AML-193 (cell line): ENCODE data around the gene IQGAP1.

ENCODE experiments used
- DNase-seq, 2 experiments: peaks; one replicate each; lab custom pipeline; 2025; lab: John Stamatoyannopoulos, UW

IQGAP1 gene

DNA sequence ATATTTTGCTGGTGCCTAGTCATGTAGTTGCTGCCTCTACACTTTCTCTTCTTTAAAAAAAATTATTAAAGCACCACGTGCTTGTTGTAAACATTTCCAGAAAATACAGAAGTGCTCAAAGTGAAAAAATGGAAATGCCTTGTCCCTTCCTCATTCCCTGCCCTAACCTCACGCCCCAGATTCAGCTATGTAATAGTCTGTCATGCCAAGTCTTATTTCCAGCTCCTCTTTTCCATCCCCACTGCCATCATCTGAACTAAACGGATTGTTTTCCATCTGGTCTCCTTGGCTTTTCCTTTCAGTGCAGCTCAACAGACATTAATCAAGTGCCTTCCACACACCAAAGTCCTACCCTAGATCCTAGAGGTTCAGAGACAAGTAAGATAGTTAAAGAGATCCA lies 20.5 kb upstream of the IQGAP1 start:
- DNase-seq: peak in 1 of 2 experiments; percentile 12

DNA sequence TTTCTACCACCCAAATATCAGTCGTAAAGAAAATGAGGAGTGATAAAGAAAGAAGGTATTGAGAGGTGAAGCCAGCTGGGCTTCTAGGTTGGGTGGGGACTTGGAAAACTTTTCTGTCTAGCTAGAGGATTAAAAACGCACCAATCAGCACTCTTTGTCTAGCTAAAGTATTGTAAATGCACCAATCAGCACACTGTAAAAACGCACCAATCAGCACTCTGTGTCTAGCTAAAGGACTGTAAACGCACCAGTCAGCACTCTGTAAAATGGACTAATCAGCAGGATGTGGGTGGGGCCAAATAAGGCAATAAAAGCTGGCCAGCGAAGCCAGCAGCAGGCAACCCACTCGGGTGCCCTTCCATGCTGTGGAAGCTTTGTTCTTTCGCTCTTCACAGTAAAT lies 13.0 kb upstream of the IQGAP1 start:
- no peak for DNase-seq

DNA sequence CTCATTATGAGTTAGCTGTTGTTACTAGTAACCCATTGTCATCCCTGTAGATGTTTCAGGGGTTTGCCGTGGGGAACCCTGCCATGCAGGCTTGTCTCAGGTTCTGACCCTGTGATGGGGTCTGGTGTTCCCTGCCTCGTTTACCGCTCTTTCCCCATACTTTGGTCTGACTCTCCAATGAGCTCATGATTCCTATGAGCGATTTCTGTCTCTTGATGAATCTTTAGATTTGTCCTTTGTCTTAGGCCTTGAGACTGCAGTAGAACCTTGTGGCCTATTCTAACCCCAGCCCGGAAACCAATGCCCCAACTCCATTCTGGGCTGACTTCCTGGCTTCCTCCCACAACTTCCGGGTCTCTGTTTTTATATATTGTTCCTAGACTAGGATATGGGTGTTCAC lies 11.3 kb upstream of the IQGAP1 start:
- peak; percentile 66 to 68 for DNase-seq

DNA sequence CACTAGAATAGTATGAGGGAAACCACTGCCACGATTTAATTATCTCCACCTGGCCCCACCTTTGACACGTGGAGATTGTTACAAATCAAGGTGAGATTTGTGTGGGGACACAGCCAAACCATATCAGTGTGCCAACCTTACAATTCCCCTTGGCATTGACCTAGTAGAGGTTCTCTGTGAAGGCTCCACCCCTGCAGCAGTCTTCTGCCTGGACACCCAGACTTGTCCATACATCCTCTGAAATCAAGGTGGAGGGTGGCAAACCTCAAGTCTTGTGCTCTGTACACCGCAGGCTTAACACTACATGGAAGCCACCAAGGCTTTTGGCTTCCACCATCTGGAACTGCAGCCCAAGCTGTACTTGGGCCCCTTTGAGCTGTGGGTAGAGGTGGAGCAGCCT lies 8.8 kb upstream of the IQGAP1 start:
- no peak for DNase-seq

DNA sequence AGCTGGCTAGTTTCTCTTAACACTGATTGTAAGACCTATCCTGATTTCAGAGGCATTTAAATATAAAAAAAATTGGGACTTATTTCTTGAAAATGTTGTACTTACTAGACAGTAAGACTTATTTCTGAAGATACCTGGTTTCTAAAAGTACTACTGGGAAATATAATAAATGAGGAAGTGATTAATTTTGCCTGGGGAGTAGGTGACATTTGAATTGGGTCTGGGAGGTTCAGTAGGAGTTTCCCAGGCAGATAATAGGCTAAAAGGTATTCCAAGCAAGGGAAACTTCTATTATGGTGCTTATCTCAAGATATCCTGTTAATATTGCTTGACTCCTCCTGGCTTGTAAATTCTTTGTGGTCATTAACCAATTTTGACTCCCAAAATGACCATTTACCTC lies 6.5 kb upstream of the IQGAP1 start:
- no peak for DNase-seq

DNA sequence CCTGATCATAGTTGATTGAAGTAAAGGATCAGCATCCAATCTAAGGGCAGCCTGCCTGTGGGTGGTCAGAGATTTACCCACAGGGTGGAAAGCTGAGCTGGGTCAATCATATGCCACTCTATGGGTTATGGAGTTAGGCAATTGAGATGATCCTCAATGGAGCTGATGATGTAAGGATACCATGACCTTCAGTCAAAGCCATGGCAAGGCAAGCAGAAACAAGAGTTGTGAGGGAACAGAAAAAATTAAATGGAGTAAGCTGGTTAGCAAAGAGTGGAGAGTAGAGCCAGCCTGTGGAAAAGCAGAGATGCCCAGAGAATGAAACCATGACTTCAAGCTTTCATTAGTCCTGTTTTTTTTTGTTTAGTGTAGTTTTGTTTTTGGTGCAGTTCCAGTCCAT lies 5.7 kb upstream of the IQGAP1 start:
- DNase-seq: no peak

DNA sequence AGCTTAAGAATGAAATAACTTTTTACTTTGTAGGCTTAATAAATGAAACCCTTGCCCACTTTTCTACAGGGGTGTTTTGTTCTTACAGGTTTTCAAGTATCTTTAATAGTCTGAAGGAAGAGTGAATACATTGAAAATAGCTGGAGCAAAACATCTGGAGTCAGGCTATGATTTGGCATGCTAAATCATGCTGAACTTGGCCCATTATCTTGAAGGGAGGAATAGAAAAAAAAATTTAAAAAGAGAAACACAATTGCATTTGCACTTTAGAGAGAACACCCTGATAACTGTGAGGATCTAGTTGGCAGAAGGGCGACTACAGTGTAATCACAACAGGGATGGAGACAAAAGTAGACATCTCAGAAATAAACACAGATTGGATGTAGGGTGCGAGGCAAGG lies 1.8 kb upstream of the IQGAP1 start:
- DNase-seq: no peak

DNA sequence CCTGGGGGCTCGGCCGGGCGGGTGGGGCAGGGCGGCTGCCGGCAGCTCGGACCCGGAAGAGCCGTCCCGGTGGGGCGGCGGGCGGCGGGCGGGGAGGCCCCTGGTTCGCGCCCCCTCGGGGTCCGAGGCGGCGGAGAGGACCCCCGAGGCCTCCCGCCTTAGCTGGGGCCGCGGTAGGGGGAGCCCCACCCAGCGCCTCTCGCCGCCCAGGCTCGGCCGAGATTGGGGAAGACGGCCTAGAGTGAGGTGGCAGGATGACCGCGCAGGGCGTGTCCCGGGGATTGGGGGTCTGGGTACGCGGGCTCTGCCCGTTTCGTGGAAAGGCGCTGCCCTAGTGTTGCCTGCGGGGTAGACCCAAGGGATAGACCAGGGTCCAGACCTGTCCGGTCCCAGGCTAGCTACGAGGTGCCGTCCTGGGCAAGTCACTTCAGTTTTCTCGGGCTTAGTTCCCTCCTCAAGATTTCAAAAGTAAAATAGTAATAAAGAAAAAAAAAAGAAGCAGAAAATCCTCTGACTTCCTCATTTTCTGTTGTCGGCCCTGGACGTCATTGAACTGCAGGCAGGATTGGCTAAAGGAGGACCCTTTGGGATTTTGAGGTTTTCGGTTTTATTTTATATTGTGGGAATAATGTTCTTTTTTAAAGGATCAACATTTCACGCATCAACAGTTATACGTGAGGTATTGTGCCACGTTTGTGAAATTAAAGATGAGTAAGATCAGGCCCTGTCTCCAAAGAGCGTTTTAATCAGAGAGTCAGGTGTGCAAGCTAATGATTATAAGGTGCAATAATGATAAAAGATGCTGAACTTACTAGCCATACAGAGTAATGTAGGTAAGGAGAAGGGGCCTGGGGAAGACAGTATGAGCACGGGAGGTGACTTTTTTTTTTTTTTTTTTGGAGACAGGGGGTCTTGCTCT lies 679 bp downstream of the IQGAP1 start:
- DNase-seq: peak; percentile 51 to 73

DNA sequence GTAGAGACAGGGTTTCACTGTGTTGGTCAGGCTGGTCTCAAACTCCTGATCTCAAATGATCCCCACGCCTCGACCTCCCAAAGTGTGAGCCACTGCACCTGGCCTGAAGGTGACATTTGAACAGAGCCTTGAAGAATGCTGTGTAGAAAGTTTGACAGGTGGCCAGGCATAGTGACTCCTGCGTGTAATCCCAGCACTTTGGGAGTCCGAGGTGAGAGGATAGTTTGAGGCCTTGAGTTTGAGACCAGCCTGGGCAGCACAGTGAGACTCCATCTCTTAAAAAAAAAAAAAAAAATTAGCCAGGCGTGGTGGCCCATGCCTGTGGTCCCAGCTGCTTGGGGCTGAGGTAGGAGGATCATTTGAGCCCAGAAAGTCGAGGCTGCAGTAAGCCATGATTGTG lies 1.5 kb downstream of the IQGAP1 start:
- no peak for DNase-seq

DNA sequence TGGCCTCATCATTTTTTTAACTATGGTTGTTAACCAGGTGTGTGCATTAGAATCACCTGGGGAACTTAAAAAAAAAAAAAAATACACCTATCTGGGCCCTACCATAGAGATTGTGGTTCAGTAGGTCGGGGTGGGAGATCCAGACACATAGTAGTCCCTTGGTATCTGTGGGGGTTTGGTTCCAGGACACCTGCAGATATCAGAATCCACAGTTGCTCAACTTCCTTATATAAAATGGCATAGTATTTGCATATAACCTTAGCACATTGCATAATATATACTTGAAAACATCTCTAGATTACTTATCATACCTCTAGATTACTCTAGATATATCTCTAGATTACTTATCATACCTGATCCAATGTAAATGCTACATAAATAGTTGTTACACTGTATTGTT lies 5.0 kb downstream of the IQGAP1 start:
- DNase-seq: peak in 1 of 2 experiments; percentile 3

DNA sequence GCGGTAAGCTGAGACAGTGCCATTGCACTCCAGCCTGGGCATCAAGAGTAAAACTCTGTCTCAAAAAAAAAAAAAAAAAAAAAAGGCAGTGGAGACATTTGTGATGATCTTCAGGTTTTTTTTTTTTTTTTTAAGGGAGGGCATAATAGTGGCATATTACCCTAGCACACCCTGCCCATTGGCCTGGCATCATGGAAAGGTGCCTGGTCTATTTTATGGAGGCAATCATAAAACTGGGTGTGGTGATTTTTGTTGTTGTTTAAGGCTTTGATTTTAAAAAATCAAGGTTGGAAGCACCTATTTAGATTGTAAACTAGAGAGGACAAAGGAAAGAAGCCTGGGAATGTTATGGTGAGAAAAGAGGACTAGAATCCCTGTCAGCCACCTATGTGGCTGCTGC lies 6.0 kb downstream of the IQGAP1 start:
- no peak for DNase-seq

DNA sequence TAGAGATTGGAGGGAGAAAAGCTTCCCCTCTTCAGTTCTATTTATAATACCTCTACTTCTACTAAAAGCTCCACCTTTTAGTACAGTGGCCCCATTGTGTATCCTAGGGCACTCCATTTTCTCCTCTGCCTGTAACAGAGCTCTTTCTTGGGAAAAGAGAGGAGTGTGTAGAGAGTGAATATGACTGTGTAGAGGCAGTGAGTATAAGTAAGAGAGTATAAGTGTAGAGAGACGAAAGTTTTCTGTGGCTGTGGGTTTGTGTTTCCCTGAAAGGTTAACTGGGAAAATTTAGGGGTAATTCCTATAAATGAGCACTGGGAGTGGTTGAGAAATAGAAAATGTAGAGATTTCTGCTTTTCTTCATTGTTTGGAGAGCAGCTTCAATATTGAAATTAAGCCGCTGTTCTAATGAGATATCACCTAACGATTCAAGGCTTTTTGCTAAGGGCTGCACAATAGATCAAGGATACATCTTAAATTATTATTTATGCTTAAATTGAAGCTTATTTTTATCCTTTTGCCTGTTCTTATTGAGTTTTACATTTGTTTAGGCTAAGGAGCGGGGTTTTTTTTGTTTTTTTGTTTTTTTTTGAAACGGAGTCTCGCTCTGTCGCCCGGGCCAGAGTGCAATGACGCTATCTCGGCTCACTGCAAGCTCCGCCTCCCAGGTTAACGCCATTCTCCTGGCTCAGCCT lies 6.9 kb downstream of the IQGAP1 start:
- no peak for DNase-seq

DNA sequence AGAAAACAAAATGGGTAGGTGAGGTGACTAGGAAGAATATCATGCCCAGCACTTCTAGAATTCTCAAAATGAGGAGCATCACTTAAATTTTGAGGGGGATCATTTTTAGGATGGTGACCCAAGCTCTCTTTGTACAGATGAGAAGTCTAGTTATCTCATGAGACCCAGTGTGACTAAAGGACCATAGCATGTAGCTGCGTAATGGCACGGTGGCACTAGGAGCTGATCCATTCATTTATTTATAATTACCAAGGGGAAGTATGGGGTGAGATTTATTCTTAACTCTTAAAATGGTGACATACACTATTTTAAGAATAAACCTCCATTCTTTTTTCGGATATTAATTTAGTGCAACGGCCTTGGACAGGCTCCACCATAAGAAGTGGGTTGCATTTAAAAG lies 8.3 kb downstream of the IQGAP1 start:
- no peak for DNase-seq

DNA sequence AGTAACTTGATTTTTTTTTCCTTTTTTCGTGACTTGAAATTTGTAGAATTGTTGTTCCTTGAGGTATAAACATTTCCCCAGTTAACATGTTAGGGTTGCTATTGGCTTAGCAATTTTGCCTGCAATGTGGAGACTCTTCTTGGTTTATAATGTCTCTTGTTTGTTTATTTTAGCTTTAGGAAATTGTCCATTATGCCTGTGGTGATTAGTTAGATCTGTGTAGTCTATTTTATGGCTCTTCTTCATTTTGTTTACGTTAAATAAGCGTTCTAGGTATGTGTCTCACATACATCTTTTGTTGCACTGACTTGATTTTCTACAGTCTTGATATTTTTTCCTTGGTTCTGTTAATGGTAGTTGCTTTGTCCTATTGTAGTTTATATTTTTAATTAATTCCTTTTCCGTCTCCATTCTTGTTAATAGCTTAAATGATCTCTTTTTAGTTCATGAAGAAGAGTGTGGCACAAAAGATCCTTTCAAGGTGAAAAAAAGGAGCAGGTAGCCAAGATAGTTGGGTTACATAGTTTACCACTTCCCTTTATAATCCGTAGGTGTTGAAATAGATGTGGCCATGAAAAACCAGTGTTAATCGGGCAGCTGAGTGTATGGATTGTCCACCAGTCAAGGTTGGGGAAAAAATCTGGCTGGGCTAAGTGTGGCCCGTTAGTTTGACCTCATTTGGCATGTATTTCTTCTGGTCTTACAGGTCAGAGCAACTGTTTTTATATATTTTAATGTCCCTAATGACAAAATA lies 12.1 kb downstream of the IQGAP1 start:
- peak; percentile 38 to 53 for DNase-seq

DNA sequence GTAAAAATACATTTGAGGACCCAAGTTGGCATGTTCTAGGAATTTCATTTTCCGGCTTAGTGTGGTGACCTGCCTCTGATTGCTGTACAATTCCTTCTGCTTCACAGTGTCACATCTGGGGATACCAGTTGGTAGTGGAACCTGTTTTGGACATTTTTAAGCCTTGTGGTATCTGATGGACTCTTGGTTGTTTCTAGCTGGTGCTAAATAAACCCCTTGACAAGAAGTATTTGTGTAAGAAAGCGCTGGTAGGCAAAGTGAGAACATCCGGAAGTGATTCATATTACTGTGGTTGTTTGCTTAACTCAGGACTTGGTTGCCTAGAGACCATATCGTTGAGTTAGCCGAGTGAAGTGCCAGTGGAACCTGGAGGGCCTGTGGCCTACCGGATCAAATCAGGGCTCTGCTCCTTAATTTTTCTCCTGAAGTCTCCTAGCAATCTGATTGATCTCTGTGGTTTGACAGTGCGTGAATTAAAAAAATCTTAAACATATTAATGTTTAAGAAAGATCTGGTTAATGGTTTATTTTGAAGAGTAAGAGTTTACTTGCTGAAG lies 12.8 kb downstream of the IQGAP1 start:
- DNase-seq: peak; percentile 96

DNA sequence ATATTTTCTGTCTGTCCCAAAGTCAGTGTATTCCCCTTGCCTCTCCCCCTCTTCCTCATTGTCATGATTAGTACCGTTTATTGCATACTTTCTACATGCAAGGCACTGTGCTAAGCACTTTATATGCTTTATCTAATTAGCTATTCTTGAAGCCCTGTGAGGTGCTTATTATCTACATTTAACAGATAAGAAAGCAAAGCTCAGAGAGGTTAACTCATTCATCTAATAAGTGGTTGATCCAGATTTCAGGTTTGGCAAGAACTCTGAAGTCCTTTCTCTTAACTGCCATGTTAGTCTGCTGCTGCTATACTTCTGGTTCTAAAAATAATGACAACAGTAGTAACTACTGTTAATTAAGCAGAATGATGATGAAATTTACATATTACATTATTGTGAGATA lies 13.5 kb downstream of the IQGAP1 start:
- no peak for DNase-seq

DNA sequence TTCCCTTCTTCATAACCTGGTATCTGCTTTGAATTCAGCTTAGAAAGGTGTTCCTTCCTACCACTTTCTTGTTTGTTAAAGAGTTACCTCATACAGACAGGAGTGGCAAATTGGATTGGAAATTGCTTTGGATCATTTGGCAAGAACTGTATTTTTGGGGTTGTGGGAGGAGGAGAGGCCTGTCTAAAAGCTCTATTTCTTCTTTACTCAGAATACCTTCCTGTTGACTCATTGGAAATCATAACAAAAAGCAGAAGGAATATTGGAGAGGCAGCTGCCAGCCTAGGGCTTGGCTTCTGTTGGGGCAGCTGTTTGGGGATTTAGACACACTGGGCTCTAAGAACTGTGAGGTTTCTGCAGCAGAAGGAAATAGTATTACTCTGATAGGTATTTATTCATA lies 14.2 kb downstream of the IQGAP1 start:
- DNase-seq: peak; percentile 75 to 79

DNA sequence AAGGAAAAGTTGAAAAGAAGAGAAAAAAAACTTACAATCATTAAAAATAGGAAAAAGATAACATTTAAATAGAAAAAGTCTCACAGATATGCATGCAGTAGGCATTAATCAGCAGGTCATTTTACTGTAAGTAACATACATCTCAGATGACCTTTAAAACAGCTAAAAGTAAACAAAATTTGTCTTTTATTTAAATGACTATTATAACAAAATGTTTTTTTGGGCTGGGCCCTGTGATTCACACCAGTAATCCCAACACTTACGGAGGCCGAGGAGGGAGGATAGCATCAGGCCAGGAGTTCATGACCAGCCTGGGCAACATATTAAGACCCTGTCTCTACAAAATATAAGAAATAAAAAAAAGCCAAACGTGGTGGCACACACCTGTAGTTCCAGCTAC lies 14.7 kb downstream of the IQGAP1 start:
- no peak for DNase-seq

DNA sequence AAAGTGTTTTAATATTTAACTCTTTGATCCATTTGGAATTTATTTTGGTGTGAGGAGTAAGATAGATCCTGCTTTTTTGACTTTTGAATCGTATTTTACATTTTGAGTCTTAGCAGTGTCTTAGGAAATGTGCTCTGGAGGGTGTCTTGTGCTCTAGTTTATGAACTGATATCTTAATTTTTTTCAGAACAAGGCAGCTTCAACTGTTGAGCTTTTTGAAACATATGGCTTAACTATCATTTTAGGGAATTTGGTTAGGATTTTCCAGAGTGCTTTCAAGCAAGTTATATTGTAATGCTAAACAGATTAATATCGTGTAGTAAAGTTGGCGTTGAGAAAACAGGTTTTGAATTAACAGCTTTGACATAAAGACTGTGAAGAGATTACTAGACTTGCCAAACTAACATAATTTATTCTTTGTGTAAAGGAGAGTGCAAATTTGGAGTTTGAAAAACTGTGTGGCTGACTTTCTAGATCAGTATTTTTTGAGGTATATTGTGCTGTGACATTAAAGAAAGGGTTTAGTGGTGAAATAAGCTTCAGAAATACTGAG lies 17.1 kb downstream of the IQGAP1 start:
- no peak for DNase-seq

DNA sequence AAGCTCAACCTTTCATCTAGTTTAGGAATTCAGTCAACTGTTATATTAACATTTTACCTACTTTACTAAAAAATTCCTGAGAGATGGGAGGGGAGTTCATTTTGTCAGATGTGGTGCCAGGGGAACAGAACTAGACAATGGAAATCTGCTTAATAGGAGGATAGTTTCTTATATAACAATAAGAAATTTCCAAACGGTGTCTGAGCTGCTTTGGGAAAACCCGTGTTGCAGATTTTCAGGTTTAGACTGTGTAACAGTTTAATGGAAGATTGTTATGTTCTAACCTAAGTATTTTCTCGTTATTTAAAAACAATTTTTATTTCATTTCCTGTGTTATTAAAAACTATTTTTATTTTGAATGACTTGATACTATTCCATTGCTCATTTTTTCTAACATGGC lies 19.3 kb downstream of the IQGAP1 start:
- DNase-seq: no peak

DNA sequence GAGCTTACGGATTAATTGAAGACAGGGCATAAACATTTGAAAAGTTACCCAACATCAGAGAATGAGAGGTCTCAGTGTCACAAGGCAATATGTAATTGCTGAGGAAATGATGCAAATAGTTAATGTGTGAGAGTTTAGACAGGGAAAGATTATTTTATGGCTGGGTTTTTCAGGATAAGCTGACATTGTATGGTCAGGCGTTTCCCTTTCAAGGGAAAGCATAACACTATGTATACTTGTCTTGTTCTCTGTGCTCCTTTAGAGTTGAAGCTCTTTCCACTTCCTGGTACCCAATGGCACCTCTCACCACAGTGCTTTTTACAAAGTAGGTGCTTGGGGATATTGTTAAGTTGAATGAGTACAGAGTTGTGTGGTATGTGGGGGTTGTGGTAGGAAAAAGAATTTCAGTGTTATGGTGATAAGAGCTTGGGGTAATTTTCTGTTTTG lies 19.9 kb downstream of the IQGAP1 start:
- DNase-seq: no peak

DNA sequence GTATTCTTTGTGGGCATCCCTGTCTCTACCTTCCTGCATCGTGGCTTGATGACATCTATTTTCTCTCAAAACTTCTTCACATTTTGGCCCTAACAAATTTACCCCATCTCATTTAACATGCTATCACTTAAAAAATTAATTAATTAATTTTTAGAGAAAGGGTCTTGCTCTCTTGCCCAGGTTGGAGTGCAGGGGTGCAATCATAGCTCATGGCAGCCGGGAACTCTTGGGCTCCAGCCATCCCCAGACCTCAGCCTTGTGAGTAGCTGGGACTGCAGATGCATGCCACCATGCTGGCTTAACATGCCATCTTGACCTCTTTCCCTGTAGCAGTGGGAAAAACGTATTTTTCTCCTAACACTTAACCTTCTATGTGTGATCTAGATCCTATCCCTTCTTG lies 20.6 kb downstream of the IQGAP1 start:
- DNase-seq: no peak
